Left hindlimb (tissue), 1 donor: Measurements from ENCODE around the gene BCR.

Source experiments
- DNase-seq: peaks from one replicate; pipeline ENCODE4 v3.0.0-alpha.2; 2018

The BCR gene

GRCh38 chr22:23263651-23264555 lies 83.6 kb downstream of the BCR start:
- DNase-seq, result no peak

GRCh38 chr22:23264610-23265367 lies 84.5 kb downstream of the BCR start:
- no peak for DNase-seq

- DNase-seq, result no peak
Measured at GRCh38 chr22:23265368-23265700, 85.0 kb downstream of the BCR start.

GRCh38 chr22:23266780-23267179 lies 86.5 kb downstream of the BCR start:
- DNase-seq, result no peak

GRCh38 chr22:23267226-23268043 lies 87.1 kb downstream of the BCR start:
- no peak for DNase-seq

- no peak for DNase-seq
Measured at GRCh38 chr22:23268139-23268712, 87.9 kb downstream of the BCR start.

- no peak for DNase-seq
Measured at GRCh38 chr22:23268877-23269276, 88.6 kb downstream of the BCR start.

GRCh38 chr22:23269441-23270211 lies 89.3 kb downstream of the BCR start:
- no peak for DNase-seq

- no peak for DNase-seq
Measured at GRCh38 chr22:23270212-23270733, 90.0 kb downstream of the BCR start.

GRCh38 chr22:23270798-23271596 lies 90.7 kb downstream of the BCR start:
- no peak for DNase-seq

GRCh38 chr22:23271597-23271908 lies 91.2 kb downstream of the BCR start:
- no peak for DNase-seq

- DNase-seq, result no peak
Measured at GRCh38 chr22:23272371-23272770, 92.1 kb downstream of the BCR start.

GRCh38 chr22:23272834-23273233 lies 92.5 kb downstream of the BCR start:
- DNase-seq, result no peak

- no peak for DNase-seq
Measured at GRCh38 chr22:23273445-23274145, 93.3 kb downstream of the BCR start.

- no peak for DNase-seq
Measured at GRCh38 chr22:23274146-23274526, 93.8 kb downstream of the BCR start.

- DNase-seq, result no peak
Measured at GRCh38 chr22:23274891-23275694, 94.8 kb downstream of the BCR start.

GRCh38 chr22:23275751-23276150 lies 95.4 kb downstream of the BCR start:
- no peak for DNase-seq

GRCh38 chr22:23276656-23277582 lies 96.6 kb downstream of the BCR start:
- DNase-seq, result no peak
